Measurements from ENCODE around the gene RSPRY1. TPM values are rescaled to one million over a fixed set of nuclear protein-coding genes. Genes with fewer than 3 reads are reported as not detected.

The RSPRY1 gene
- total and polyA plus RNA-seq, 2 experiments from 2014 or later = 39.1 to 42.7 TPM

GRCh38 chr16:57244463-57244766 lies 58.3 kb downstream of the RSPRY1 start:
- peak overlapping the region; percentile 89 for H3K27ac ChIP-seq
- peaks cover 27% of the 10 kb centered on the region for H3K79me2 ChIP-seq (ENCODE audit: insufficient read depth)
- H3K9ac ChIP-seq = peak overlapping the region; percentile 98
- no peaks in the 10 kb centered on the region for H3K9me3 ChIP-seq (ENCODE audit: low read depth)
- no peaks in the 10 kb centered on the region for H4K20me1 ChIP-seq (ENCODE audit: insufficient read depth)
- TF ChIP-seq EZH2 (IDR thresholded peaks at IDR 0.05; ENCODE audit: insufficient read depth, poor library complexity, severe bottlenecking) (no peak), EZH2phosphoT487 (IDR thresholded peaks at IDR 0.05; ENCODE audit: insufficient read depth, low read depth) (no peak)
- in situ Hi-C loops (cut with MboI) = no loop called here
- H3K4me2 ChIP-seq (ENCODE audit: unreplicated experiment) = peak overlapping the region; percentile 77
- WGBS, 2 experiments (ENCODE audit: low coverage in 1 of 2, low lambda C conversion rate in 2 of 2, missing lambda C conversion rate in 2 of 2) = 16 to 18% methylated on average over 9 of the region's 9 CpGs
- H3K4me3 ChIP-seq = peak overlapping the region; percentile 92
- no peaks in the 10 kb centered on the region for H3K9me2 ChIP-seq (ENCODE audit: insufficient read depth)
- H3K36me3 ChIP-seq (ENCODE audit: low read depth) = peaks cover 23% of the 10 kb centered on the region
- 0 out of 2 replicates have a peak, but pooled peaks cover 6% of the 10 kb centered on the region for H3K4me1 ChIP-seq (ENCODE audit: insufficient read depth)
- peak overlapping the region; percentile 84 for H2AFZ ChIP-seq
- peak; percentile 16 for DNase-seq
- H3F3A ChIP-seq (ENCODE audit: insufficient read depth) = peaks cover 22% of the 10 kb centered on the region
- no peaks in the 10 kb centered on the region for H3K27me3 ChIP-seq (replicated peaks; ENCODE audit: insufficient read depth)

DNA sequence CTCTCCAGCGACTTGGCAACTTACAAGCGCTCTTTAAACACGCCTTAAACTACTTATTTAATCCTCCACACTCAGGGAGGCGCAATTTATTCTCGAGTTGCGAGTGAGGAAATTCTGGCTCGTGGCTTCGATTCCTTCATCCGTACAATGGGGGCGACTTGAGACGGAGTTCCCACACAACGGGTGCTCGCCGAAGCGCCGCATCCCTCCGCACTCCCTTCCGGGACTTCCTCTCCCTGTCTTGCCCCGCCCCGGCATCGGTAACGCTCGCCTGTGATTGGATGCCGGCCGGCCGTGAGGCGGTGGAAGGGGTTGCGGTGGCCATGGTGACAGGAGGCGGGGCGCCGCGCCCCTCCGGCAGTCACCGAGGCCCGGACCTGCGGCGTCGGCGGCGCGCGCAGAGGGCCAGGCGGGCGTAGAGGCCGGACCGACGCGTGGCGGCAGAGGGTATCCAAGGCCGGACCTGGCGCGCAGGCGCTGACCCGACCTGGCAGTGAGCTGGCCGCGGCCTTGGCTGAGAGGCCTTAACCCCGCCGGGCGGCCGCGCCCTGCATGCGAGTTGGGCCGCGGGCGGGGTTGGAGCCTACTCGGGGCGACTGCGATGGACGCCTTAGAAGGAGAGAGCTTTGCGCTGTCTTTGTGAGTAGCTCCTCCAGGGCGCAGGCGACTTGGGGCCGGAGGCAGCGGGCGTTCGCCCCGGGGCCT lies 58.8 kb downstream of the RSPRY1 start, which contains the start of gene ARL2BP:
Gene ARL2BP (plus strand): TSS at position 493 of the 705 bp plus-strand sequence. CDS start 109 bp downstream, at position 602.
- no peak for TF ChIP-seq EZH2phosphoT487 (IDR thresholded peaks at IDR 0.05; ENCODE audit: insufficient read depth, low read depth)
- H3K4me1 ChIP-seq (ENCODE audit: insufficient read depth) = 0 out of 2 replicates have a peak, but pooled peaks cover 6% of the 10 kb centered on the region
- H3F3A ChIP-seq (ENCODE audit: insufficient read depth) = peaks cover 22% of the 10 kb centered on the region
- 1% methylated on average over 58 to 75 of the region's 77 CpGs for WGBS, 2 experiments (ENCODE audit: low coverage in 1 of 2, low lambda C conversion rate in 2 of 2, missing lambda C conversion rate in 2 of 2)
- H3K36me3 ChIP-seq (ENCODE audit: low read depth) = peaks cover 23% of the 10 kb centered on the region
- H3K9me3 ChIP-seq (ENCODE audit: low read depth) = no peaks in the 10 kb centered on the region
- H3K27ac ChIP-seq = peak within 1 kb of the TSS; percentile 89
- H3K4me3 ChIP-seq = peak within 1 kb of the TSS; percentile 92
- peak; percentile 99 for DNase-seq
- no peaks in the 10 kb centered on the region for H3K9me2 ChIP-seq (ENCODE audit: insufficient read depth)
- H3K79me2 ChIP-seq (ENCODE audit: insufficient read depth) = peaks cover 27% of the 10 kb centered on the region
- peak within 1 kb of the TSS; percentile 98 for H3K9ac ChIP-seq
- in situ Hi-C loops (cut with MboI) = no loop called here
- peak within 1 kb of the TSS; percentile 98 for H3K4me2 ChIP-seq (ENCODE audit: unreplicated experiment)
- peak within 1 kb of the TSS; percentile 84 for H2AFZ ChIP-seq
- H3K27me3 ChIP-seq (replicated peaks; ENCODE audit: insufficient read depth) = no peaks in the 10 kb centered on the region
- no peaks in the 10 kb centered on the region for H4K20me1 ChIP-seq (ENCODE audit: insufficient read depth)

- in situ Hi-C loops (cut with MboI) = no loop called here
Measured at GRCh38 chr16:57245472-57246113, 59.5 kb downstream of the RSPRY1 start.

GRCh38 chr16:57251352-57251751 lies 65.2 kb downstream of the RSPRY1 start:
- no peaks in the 10 kb centered on the region for H3K4me1 ChIP-seq (ENCODE audit: insufficient read depth)

More at GRCh38 chr16:57245472-57246113, 59.5 kb downstream of the RSPRY1 start:
- Histone ChIP-seq H3F3A (ENCODE audit: insufficient read depth) (peaks cover 22% of the 10 kb centered on the region), H3K4me3 (peak overlapping the region; percentile 92), H3K9ac (peak overlapping the region; percentile 98), H2AFZ (peak overlapping the region; percentile 82), H3K4me2 (ENCODE audit: unreplicated experiment) (peak overlapping the region; percentile 98), H3K9me2 (ENCODE audit: insufficient read depth) (no peaks in the 10 kb centered on the region), H3K4me1 (ENCODE audit: insufficient read depth) (0 out of 2 replicates have a peak, but pooled peaks cover 6% of the 10 kb centered on the region), H3K27me3 (replicated peaks; ENCODE audit: insufficient read depth) (no peaks in the 10 kb centered on the region), H4K20me1 (ENCODE audit: insufficient read depth) (no peaks in the 10 kb centered on the region), H3K79me2 (ENCODE audit: insufficient read depth) (peaks cover 27% of the 10 kb centered on the region), H3K36me3 (ENCODE audit: low read depth) (peaks cover 27% of the 10 kb centered on the region), H3K27ac (peak overlapping the region; percentile 89), H3K9me3 (ENCODE audit: low read depth) (no peaks in the 10 kb centered on the region)
- TF ChIP-seq EZH2phosphoT487 (IDR thresholded peaks at IDR 0.05; ENCODE audit: insufficient read depth, low read depth) = no peak
- no peak for TF ChIP-seq EZH2 (IDR thresholded peaks at IDR 0.05; ENCODE audit: insufficient read depth, poor library complexity, severe bottlenecking)
- DNase-seq = peak; percentile 55
- 3 to 5% methylated on average over 26 to 27 of the region's 28 CpGs for WGBS, 2 experiments (ENCODE audit: low coverage in 1 of 2, low lambda C conversion rate in 2 of 2, missing lambda C conversion rate in 2 of 2)

More at GRCh38 chr16:57251352-57251751, 65.2 kb downstream of the RSPRY1 start:
- H3K27me3 ChIP-seq (replicated peaks; ENCODE audit: insufficient read depth) = no peaks in the 10 kb centered on the region
- no peaks in the 10 kb centered on the region for H3K9me3 ChIP-seq (ENCODE audit: low read depth)
- TF ChIP-seq EZH2 (IDR thresholded peaks at IDR 0.05; ENCODE audit: insufficient read depth, poor library complexity, severe bottlenecking) (no peak), EZH2phosphoT487 (IDR thresholded peaks at IDR 0.05; ENCODE audit: insufficient read depth, low read depth) (no peak)
- no peak overlapping the region for H3K9ac ChIP-seq
- peaks cover 3% of the 10 kb centered on the region; the same call in 1 of the 2 replicates for H3F3A ChIP-seq (ENCODE audit: insufficient read depth)
- H2AFZ ChIP-seq = no peak overlapping the region
- no peak overlapping the region for H3K4me3 ChIP-seq
- in situ Hi-C loops (cut with MboI) = no loop called here
- WGBS, 2 experiments (ENCODE audit: low coverage in 1 of 2, low lambda C conversion rate in 2 of 2, missing lambda C conversion rate in 2 of 2) = 98 to 100% methylated on average over 2 of the region's 2 CpGs
- no peak for DNase-seq
- no peak overlapping the region for H3K4me2 ChIP-seq (ENCODE audit: unreplicated experiment)
- H3K9me2 ChIP-seq (ENCODE audit: insufficient read depth) = no peaks in the 10 kb centered on the region
- peaks cover 60% of the 10 kb centered on the region for H3K36me3 ChIP-seq (ENCODE audit: low read depth)
- peaks cover 15% of the 10 kb centered on the region for H3K79me2 ChIP-seq (ENCODE audit: insufficient read depth)
- no peak overlapping the region for H3K27ac ChIP-seq
- H4K20me1 ChIP-seq (ENCODE audit: insufficient read depth) = no peaks in the 10 kb centered on the region

All from GM23248 (cell line).